HuH-7.5 (cell line): Measurements from ENCODE around the gene PPFIBP2.

Experiments
- DNase-seq: peaks from one replicate; pipeline ENCODE4 v3.0.0; 2011; ENCODE audit warnings: low spot score

PPFIBP2 gene

DNA sequence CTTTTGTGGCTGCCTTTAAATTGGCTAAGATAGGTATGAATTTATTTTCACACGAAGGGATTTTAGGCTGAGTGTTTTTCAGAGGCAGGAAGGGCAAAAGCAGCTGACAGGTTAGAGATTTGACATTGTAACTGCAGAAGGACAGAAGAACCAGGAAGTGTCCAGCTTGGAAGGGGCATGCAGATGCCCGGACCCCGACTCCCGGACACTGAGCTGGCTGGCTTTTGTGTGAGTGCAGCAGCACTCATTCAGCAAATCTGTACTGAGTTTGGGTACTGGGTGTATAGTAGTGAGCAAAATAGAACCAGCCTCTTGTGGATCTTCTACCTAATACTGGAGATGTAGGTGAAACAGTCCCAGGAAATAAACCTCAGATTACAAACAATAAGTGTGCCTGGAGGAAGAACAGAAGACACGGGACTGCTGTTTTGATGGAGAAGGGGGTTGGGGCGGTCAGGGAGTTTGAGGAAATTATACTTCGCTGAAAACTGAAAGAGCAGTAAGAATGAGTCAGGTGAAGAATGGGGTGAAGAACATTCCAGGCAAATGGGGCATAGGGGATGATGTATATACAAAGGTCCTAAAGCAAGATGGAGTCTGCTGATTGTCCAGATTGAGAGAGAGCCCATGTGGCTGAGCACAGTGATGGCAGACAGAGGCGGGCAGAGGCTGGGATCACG is 64.6 kb downstream of the PPFIBP2 start:
- no peak for DNase-seq

DNA sequence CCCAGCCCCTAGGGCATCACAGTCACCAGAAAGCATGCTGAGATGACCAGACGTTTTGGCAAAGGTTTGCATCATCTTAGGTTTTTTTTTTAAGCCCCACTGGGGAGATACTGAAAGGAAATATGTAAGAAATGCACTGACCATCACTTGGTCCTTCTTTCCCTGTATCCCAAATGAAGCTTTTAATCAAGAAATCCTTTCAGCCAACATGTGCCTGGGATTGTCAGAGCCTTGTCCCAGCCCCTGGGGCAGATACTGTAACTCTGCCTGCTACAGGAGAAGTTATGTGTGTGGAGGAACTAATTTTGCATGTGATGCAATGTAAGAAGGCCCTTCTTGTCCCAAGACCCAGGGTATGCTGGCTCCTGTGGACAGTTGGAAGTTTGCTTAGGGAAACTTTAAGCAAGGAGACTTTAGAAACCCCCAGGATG is 65.6 kb downstream of the PPFIBP2 start:
- no peak for DNase-seq

DNA sequence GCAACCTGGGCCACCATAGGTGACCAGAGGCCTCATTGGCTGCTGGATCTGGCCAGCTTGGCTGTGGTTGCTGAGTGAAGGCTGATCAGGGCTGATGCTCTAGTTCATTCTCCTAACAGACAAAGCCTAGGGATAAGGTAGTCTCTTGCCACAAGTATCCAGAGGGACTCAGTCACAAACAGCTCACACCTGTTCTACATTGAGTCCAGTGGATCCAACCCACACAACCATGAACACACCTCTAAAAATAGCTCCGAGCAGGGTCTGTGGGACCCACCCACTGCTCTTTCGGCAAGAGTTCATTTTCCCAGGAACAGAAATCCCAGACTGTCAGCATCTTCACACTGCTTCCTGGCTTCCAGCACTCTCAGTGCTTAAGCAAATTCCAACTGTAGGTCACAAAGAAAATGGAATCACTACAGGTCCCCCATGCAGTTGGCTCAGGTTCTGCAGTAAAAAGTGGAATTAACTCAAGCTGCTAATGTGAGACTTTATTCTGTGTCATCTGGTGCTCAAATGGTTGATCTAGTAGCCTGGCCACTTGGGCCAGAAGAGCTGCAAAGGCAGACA is 67.3 kb downstream of the PPFIBP2 start:
- DNase-seq = no peak

DNA sequence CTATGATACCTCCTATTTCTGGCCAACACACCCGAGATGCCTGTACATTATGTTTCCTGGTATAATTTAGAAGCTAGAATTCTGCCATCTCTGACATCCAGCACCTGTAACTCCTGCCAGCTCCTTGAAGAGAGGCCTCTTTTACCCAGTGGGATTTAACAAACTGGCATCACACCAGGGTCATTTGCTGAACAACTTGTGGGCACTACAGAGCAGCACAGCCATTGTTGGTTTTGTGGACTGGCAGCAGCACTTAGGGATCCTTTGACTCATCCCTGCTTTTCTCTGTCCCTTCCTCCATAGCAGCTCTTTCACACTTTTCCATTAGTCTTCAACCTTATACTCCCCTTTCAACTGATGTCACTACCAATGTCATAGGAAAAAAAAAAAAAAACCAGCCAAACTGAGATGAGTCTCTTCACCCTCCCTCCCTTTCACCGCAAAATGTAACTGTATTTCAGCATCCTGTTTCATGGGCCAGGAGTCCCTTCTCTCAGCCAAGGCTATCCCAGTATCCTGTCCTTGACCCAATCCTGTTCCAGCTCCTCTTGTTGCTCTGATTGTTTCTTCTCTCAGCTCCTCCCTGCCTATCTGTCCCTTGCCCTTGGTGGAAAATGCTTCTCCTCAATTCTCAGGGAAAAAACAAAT is 68.7 kb downstream of the PPFIBP2 start:
- no peak for DNase-seq

DNA sequence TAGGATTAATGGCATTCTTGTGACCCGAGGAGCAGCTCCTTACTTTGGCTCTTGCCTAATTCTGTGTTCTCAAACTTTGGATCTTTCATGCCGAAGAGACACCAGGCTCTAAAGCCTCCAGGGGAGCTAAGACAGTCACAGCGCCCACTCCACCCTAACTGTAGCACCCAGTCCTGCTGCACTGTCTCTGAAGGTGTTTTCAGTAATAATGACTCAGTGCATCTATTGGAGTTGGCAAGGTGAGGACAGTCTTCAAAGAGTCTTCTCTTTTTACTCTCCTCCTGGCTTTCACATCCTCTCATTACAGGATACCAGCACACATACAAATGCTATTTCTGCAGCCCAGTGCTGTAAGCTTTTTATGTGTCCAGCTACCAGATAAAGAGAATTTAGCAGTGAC is 69.4 kb downstream of the PPFIBP2 start:
- DNase-seq = no peak

DNA sequence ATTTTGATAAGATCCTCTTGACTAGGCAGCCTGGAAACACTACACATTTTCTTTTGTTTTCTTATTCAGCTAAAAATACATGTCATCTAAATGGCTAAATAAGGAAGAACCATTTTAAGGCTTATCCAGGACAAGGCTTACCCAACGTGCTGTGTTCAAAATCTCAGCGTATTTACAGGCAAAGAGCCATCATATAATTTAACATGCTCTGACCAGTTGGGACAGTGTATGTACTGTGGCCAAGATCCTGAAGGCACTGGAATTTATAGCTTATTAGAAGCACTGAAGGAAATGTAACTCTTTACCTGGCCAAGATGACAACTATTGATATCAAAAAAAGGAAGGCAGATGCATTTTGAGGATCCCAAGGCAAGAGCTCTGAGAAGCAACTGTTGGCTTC is 71.1 kb downstream of the PPFIBP2 start:
- DNase-seq = no peak

DNA sequence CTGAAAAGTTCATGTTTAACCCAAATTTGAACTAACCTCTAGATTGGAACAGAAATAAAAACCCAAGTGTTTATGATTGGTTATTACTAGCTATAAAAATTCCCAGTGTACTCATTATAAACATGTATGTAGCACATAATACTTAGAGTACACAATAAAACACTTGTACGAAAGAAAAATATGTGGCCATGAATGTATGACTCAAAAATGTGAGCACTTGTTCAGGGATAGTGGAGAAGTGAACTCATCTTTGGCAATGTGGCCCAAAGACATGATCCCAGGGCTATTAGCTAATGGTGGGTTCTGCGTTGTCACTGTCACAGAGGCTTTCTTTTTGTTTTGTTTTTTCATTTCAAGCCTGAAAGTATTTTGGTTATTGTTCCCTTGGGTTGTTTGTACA is 72.0 kb downstream of the PPFIBP2 start:
- no peak for DNase-seq

DNA sequence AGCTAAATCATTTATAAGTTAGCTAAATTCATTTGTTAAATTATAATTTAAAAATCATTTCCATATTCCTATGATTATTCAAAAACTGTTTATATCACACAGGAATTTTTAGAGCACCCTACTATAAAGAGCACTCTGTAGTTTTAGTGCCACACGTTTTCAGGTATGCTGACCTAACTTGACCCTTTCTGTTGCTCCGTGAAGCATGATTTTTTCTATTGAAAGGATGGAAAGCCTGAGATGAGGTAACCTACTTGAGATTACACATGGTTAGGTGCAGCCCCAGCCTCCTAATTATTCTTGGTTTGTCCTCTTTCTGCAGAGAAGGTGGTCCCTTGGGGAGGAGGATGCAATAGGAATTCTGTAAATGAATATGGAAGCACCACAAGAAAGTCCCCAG is 72.6 kb downstream of the PPFIBP2 start:
- no peak for DNase-seq

DNA sequence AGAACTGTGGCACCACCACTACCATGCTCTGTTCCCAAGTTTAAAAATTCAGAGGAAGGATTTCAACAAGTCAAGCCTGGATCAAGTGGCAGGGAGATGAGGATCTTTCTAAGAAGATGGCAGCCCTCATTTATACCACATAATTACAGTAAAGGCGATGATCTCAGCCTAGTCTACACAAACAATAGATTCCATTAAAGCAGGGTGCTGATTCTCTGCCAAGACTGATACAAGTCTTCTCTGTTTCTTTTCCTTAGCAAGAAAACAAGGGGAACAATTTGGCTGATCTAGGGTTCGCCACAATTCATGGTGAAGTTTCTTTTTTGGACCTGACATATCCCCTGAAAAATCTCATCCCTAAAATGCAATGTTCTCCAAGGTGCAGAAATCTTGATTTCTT is 73.9 kb downstream of the PPFIBP2 start:
- no peak for DNase-seq

DNA sequence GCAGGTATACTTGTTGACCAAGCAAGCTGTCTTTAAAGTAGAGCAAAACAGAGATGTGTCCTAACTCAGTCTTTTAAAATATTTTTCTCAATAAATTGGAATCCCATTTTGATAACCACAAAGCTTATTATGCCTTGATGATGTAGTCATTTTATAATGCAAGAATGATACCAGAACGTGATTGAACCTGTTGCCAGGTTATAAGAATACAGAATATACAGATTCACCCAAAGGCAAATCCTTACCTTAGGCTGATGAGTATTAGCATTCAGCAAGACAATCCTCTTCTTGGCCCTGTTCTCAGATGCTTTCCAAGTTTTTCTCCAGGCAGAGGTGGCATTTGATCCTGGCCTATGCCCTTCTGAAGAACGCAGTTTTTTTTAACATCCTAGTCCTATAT is 76.1 kb downstream of the PPFIBP2 start:
- DNase-seq = no peak

DNA sequence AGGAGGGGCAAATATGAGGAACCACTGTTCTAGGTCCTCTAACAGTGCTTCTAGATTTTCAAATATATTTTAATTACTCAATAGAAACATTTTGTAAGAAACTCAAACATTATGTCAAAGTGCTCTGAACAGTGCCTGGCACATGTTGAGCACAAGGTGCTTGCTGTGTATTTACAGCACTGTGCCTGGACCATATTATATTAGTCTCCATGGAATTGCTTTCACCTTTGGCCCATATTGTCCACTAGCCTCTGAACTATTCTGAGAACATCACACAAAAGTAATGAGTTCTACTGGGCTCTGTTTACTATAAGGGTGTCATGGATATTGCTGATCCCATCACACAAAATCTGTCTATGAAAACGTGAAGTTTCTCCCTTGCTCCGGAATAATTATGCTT is 76.7 kb downstream of the PPFIBP2 start:
- no peak for DNase-seq

DNA sequence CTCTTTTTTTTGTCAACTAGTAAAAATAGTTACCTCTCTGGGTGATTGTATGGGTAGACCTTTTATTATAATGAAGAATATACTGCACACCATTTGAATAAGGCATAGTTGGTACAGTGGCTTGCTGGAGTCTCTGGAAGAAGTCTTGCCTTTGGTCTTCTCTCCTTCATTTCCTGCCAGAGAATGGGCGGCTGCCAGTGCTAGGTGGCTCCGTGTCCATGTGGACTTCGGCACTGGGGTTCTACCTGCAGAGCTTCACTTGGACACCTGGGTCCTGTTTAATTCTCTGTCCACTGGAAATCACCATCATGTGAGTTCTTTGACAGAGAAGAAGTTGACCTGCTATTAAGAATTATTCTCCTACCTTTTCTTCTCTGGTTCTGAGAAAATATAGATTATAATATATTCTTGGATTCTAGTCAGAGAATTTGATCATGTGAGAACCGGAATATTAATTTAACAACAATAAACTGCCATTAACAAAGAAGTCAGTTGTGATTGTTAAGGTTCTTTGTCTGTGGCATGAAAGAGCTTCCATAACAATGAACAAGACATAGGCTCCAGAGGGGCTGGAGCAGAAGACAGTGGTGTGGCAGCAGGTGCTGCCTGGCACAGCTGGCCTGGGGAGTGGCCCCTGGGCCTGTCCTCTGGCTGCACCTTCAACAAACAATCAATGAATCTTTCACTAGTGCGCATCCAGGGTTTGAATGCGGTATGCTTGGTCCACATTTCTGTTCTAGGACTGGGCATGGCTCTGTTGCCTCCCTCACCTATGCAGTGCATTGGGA is 77.5 kb downstream of the PPFIBP2 start:
- no peak for DNase-seq

DNA sequence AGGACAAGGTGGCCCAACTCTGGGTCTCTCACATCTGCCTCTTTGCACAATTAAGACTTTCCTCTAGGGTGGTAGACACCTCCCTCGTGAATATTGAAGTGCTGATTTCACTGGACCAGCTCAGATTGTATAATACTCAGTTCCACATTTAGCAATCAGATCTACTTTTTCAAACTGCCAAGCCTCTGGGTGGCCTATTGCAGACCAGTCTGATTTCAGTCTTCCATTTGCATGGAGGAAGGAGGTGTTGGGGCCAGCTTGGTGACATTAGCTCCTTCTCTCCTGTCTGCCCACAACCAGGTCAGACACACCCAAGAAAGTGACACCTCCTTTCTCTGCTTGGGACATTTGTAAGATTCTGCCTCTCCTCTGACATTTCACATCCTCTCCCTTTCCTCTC is 78.2 kb downstream of the PPFIBP2 start:
- DNase-seq = no peak

DNA sequence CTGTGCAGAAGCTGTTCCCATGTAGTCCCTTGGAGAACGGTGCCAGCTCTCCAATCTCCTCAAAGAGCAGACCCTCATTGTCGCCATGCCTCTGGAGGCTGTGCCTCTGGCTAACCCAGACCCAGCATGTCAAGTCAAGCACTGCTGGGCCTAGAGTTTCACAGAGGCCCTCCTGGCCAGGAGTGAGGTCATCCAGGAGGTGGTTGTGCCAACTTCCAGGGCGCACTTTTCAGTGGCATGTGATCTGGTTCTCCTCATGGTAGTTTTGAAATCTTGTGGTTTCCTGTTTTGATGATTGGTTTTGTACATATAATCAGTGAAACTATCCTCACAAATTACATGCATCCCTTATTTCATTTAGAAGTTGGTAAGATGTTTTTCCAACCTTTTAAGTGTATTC is 78.9 kb downstream of the PPFIBP2 start:
- no peak for DNase-seq

DNA sequence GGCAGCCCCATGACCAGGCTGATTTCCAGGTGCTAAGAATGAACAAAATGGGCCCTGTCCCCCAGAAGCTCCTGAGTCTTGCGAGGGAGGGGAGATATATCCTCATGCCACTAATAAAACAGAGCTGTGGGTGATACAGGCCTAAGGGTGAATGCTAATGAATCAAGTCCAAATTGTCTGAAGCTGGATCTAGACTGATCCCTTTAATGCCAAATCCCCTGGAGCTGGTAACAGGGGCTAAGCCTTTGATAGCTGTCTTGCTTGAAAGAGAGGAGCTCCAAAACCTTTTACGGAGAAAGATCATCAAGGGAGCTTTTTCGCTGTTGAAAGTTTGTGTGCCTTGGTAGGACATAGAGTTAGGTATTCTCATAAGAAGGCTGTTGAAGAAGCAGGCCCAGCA is 79.7 kb downstream of the PPFIBP2 start:
- DNase-seq = no peak

DNA sequence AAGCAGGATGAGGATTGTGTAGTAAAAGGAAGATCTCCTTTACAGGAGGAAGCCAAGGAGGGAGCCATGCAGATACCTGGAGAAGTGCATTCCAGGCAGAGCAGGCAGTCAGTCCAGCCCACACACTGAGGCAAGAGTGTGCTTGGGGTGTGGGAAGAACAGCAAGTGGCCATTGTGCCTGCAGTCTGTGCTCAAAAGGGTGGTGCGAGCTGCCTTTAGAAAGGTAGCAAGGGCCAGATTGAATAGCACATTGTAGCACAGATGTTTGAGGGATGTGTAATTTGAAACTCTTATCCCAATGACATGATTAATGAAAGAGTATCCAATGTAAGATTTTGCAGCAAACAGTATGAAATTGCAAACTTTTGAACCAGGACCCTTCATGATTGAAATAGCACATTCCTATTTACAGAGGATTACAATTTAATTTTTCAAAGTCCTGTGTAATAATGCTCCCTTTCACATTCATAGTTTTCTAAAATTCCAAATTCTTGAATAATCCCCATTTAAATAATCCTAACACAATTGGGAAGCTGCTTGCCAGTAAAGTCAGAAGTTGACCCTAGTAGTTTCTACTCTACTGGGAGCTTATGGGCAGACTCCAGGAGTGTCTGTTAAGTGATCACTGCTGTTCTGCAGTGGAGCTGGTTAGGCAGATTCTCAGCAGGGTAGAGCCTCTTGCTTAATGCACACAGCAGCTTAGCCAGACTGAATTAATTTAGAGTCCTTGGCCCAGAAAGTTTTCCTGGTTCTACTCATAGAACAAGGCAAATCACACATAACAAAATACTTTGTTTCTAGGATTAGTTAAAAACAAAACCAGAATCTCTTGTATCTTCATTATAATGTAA is 81.4 kb downstream of the PPFIBP2 start:
- no peak for DNase-seq

DNA sequence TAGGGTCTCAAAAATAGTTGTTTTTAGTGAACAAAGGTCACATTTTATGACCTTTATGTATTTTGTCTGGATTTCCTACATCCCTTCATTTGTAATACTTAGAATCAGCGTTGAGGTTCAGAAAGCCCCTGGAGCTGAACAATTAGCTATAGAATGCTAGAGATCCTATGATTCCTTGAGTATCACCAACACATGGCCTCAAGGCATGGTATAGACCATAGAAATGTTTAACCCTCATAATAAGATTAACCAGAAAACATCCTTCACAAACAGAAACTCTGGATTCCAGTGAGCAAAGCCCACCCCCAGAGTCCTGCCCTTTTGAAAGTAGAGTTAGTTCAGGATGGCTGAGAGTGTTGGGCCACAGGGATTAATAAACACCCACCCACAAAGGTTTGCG is 82.2 kb downstream of the PPFIBP2 start:
- no peak for DNase-seq

DNA sequence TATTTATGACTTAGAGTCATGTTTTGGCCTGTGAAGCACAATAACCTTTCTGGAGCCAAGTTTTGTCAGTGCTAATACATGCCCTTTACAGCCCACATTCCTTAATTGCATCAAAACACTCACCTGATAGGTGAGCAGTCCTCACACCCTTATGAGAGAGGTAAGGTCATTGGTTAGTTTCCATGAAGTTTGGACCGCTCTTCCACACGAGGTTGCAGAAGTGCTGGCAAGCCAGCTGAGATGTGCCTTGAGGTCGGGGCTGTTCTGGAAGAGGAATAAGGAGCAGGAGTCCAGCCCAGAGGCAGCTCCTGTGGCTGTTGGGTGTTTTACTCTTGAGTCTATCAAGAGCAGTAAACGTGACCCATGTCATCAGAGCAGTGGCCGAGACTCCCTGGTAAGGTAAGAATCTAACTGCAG is 83.2 kb downstream of the PPFIBP2 start:
- no peak for DNase-seq

DNA sequence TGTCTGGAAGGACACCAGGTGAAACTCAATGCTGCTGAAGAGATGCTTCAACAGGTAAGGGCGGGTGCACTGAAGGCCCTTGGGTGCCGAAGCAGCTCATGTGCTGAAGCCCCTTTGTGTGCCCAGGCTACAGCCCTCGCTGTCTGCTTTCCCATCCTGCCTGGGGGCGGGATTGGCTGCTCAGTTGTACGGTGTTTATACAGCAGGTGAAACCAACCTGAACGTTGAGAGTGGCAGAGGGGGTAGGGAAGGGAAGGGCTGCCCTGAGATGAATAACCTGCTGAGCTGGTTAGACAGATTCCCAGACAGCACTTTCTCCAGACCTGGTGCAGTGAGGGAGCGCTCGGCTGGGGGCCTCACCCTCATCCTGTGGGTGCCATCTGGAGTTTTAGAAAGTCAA is 83.8 kb downstream of the PPFIBP2 start:
- no peak for DNase-seq

DNA sequence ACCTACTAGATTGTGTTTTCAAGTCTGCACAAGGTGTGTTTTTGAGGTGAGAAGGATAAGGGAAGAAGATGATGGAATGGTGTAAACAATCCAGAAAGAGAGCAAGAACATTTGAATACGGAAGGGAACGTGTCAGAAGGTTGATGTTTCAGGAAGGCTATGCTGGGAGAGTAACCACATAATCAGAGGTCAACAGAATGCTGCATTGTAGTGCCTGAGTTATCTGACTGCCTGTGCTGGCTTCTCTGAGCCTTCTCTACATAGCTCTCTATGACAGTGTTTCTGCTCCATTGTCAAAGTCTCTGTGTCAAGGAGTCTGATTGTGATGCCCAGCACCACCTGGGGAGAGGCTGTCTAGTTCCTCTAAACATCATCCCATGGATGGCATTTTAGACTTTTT is 85.4 kb downstream of the PPFIBP2 start:
- DNase-seq = no peak

DNA sequence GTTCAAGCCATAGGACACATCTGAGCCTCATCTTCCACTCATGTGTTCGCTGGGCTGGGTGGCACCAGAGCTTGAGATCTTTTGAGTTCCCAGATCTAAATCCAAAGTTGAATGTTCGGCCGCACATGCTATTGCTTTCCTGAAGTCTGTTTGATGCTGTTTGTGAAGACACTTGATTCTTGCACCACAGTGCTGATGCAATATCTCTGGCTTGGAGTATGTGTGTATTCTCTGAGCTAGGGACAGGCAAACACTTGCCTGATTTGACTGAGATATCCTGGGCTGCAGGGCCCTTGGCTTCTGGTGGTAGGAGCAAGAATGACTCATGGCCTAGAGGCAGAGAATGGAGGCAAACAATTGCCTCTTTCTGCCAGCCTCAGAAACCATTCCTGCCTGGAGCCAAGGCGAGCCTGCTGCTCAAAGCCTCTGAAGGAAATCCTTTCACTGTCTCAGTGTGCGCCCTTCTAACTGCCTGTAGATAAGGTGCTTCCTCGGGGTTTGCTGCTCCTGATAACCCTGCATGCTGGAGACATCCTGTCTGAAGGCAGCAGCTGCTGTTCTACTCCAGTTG is 86.5 kb downstream of the PPFIBP2 start:
- DNase-seq = no peak
